ENCODE measurements around the gene CHL1. TPM values are rescaled to one million over a fixed set of nuclear protein-coding genes. Genes with fewer than 3 reads are reported as not detected.

The CHL1 gene
- total and polyA plus RNA-seq, 2 of the 8 experiments (the other 6 are each of a cell fraction or from before 2014, with no cell fraction given), result 0.05 to 0.99 TPM

- no peak overlapping the region for H3K18ac ChIP-seq (ENCODE audit: extremely low read depth, low read length)
- H4K91ac ChIP-seq (replicated peaks; ENCODE audit: insufficient read length, low read length), result no peak overlapping the region
- no peaks in the 10 kb centered on the region for H3K79me2 ChIP-seq (ENCODE audit: control insufficient read depth in 1 of 2, insufficient read depth in 2 of 2, low read length in 2 of 2)
- POLR2A ChIA-PET (ENCODE audit: partially characterized antibody), result no interaction called here
- no peaks in the 10 kb centered on the region for H3K79me1 ChIP-seq (ENCODE audit: low read depth, low read length)
- no peaks in the 10 kb centered on the region for H3K9me3 ChIP-seq (ENCODE audit: insufficient read depth in 2 of 2, low read depth in 1 of 2, low read length in 1 of 2)
- TF ChIP-seq ATF2 (IDR thresholded peaks at IDR 0.05; ENCODE audit: low read length) (no peak), TEAD4 (IDR thresholded peaks at IDR 0.05; ENCODE audit: low read depth, low read length) (peak; percentile 32; the same call in 1 of the 2 replicates), SP2 (IDR thresholded peaks at IDR 0.05; ENCODE audit: low read length) (no peak), NRF1 (IDR thresholded peaks at IDR 0.05; ENCODE audit: low read depth, low read length) (peak; percentile 20; the same call in 1 of the 2 replicates), MAX (IDR thresholded peaks at IDR 0.05) (peak; percentile 20; the same call in 1 of the 2 replicates), KDM4A (IDR thresholded peaks at IDR 0.05; ENCODE audit: low read depth, low read length, severe bottlenecking) (peak; percentile 75), RNF2 (IDR thresholded peaks at IDR 0.05; ENCODE audit: borderline replicate concordance, low read depth, low read length, missing control alignments, poor library complexity, severe bottlenecking) (peak; percentile 44), GABPA (IDR thresholded peaks at IDR 0.05; ENCODE audit: borderline replicate concordance, insufficient read depth, low read length) (no peak)
- H3K23ac ChIP-seq (ENCODE audit: insufficient read length), result no peak overlapping the region
- CTCF ChIA-PET (ENCODE audit: partially characterized antibody), result interaction anchor here (1.4 to 2.0 kb wide), 2 partner anchors 10 to 156 kb away, joined by 4 to 5 read pairs; no protein-coding TSS in a partner anchor
- H3K27ac ChIP-seq (ENCODE audit: low read depth, low read length), result no peak overlapping the region
- H3K56ac ChIP-seq (replicated peaks; ENCODE audit: insufficient read length, low read depth, low read length), result no peak overlapping the region
- H2BK15ac ChIP-seq (ENCODE audit: low read length), result no peak overlapping the region
- no peak overlapping the region for H2BK120ac ChIP-seq (replicated peaks; ENCODE audit: low read depth, low read length)
- peak in 1 of 2 experiments; percentile 58 for DNase-seq (ENCODE audit: low read depth in 1 of 2, low spot score in 2 of 2)
- no peak overlapping the region for H3K4ac ChIP-seq (replicated peaks; ENCODE audit: insufficient read length, low read depth, low read length)
- H3K4me3 ChIP-seq (ENCODE audit: extremely low read depth in 1 of 4, insufficient read depth in 2 of 4, low read depth in 3 of 4, low read length in 4 of 4), result peak overlapping the region; percentile 49 to 77 (median 62)
- H4K5ac ChIP-seq (ENCODE audit: insufficient read length, low read depth, low read length), result no peak overlapping the region
- H3K14ac ChIP-seq (ENCODE audit: insufficient read length), result no peak overlapping the region
- H2BK20ac ChIP-seq (ENCODE audit: low read length), result no peak overlapping the region
- H3K9ac ChIP-seq (replicated peaks in 1 of 4; ENCODE audit: extremely low read depth in 1 of 4, low read depth in 3 of 4, low read length in 3 of 4), result no peak overlapping the region
- no peak overlapping the region for H2AK5ac ChIP-seq (ENCODE audit: low read depth, low read length)
- H3K36me3 ChIP-seq (ENCODE audit: control insufficient read depth in 2 of 4, insufficient read depth in 4 of 4, low read length in 3 of 4), result no peaks in the 10 kb centered on the region
- H2BK12ac ChIP-seq (ENCODE audit: low read depth, low read length), result no peak overlapping the region
- H3K4me1 ChIP-seq (replicated peaks in 1 of 4; ENCODE audit: control insufficient read depth in 3 of 4, insufficient read depth in 4 of 4, low read length in 3 of 4), result peaks cover 0 to 2% (median under 1%) of the 10 kb centered on the region in 4 experiments; a peak in 2 of 7 replicates
- H4K20me1 ChIP-seq (replicated peaks in 1 of 2; ENCODE audit: control insufficient read depth in 1 of 2, insufficient read depth in 2 of 2, low read length in 2 of 2), result no peaks in the 10 kb centered on the region
- H3K4me2 ChIP-seq (ENCODE audit: insufficient read depth in 1 of 2, low read depth in 2 of 2, low read length in 2 of 2), result peak overlapping the region; percentile 82 to 90
- H3K23me2 ChIP-seq (ENCODE audit: low read depth, low read length), result peaks cover 11% of the 10 kb centered on the region; the same call in 1 of the 2 replicates
- no peak overlapping the region; the same call in 1 of the 2 replicates for H2AFZ ChIP-seq (ENCODE audit: low read length)
- H3K27me3 ChIP-seq (replicated peaks in 1 of 4; ENCODE audit: control insufficient read depth in 3 of 4, extremely low read depth in 1 of 4, insufficient read depth in 3 of 4, low read length in 3 of 4), result peaks cover 4 to 32% (median 20%) of the 10 kb centered on the region in 4 experiments
- H4K8ac ChIP-seq (ENCODE audit: extremely low read depth, insufficient read depth, low read length), result peak overlapping the region; percentile 51; the same call in 1 of the 2 replicates
- 6% methylated on average over 21 of the region's 66 CpGs; no CpG with 5 or more reads in 1 of the 2 experiments for WGBS, 2 experiments (ENCODE audit: extremely low coverage in 1 of 2, insufficient coverage in 1 of 2, insufficient read length in 1 of 2, insufficient replicate concordance in 2 of 2, low coverage in 1 of 2, low lambda C conversion rate in 2 of 2, missing lambda C conversion rate in 1 of 2)
- H2BK5ac ChIP-seq (ENCODE audit: low read depth, low read length), result no peak overlapping the region
- no peak for FAIRE-seq
Observed at GRCh38 chr3:197828-198491, 1.4 kb downstream of the CHL1 start.
